ENCODE data around the gene NAA60. TPM values are rescaled to one million over a fixed set of nuclear protein-coding genes. Genes with fewer than 3 reads are reported as not detected.

NAA60 gene
- total and polyA plus RNA-seq, 12 donors = 32.1 to 57.5 (median 37.7) TPM

GRCh38 chr16:3454631-3455147 lies 11.2 kb downstream of the NAA60 start:
- no peak for TF ChIP-seq CTCF (IDR thresholded peaks at IDR 0.05)
- Histone ChIP-seq H3K36me3 (peaks cover 0 to 28% (median 0%) of the 10 kb centered on the region in 9 donors), H3K27ac (peak overlapping the region; percentile 31 to 99 (median 98)), H3K9me3 (no peaks in the 10 kb centered on the region), H3K4me1 (peaks cover 14 to 47% (median 34%) of the 10 kb centered on the region in 9 donors), H3K4me3 (no peak overlapping the region), H3K27me3 (no peaks in the 10 kb centered on the region)
- intact Hi-C loops (cut with DNase I) = loop anchor here in 5 of 10 donors (5.0 to 10.0 kb wide), 7 partner anchors 48 to 300 kb away; partner anchors contain the start of genes CLUAP1 (in 2 of the 5), TIGD7 (in 2 of the 5), ZNF174 (in 2 of the 5) and ZNF263 (in 2 of the 5)
- ATAC-seq (no peak), DNase-seq (no peak)
- WGBS, 2 donors = 80 to 81% methylated on average over 10 of the region's 10 CpGs

GRCh38 chr16:3457434-3458252 lies 14.2 kb downstream of the NAA60 start:
- WGBS, 2 donors = 1% methylated on average over 68 to 83 of the region's 83 CpGs
- H3K4me3 ChIP-seq = peak overlapping the region; percentile 65 to 95 (median 83)
- H3K36me3 ChIP-seq = peaks cover 0 to 1% (median 0%) of the 10 kb centered on the region in 9 donors
- intact Hi-C loops (cut with DNase I) = loop anchor here in 5 of 10 donors (1.0 to 10.0 kb wide), 9 partner anchors 45 to 303 kb away; partner anchors contain the start of genes ZNF174 (in 3 of the 5), ZSCAN32 (in 3 of the 5), CLUAP1 (in 2 of the 5) and TIGD7 (in 2 of the 5)
- H3K27me3 ChIP-seq = no peaks in the 10 kb centered on the region
- DNase-seq (peak; percentile 87 to 91), ATAC-seq (peak; percentile 86 to 96 (median 94))
- peaks cover 41 to 70% (median 56%) of the 10 kb centered on the region in 9 donors for H3K4me1 ChIP-seq
- TF ChIP-seq CTCF (IDR thresholded peaks at IDR 0.05) = peak in 8 of 9 donors; percentile 39 to 71 (median 59)
- no peaks in the 10 kb centered on the region for H3K9me3 ChIP-seq
- H3K27ac ChIP-seq = peak overlapping the region; percentile 92 to 99 (median 98)

GRCh38 chr16:3458278-3458851 lies 14.9 kb downstream of the NAA60 start:
- ATAC-seq (peak in 2 of 8 donors; percentile 4 to 9), DNase-seq (peak in 1 of 2 donors; percentile 38)
- H3K27me3 ChIP-seq = no peaks in the 10 kb centered on the region
- no peaks in the 10 kb centered on the region for H3K36me3 ChIP-seq
- H3K4me1 ChIP-seq = peaks cover 41 to 78% (median 63%) of the 10 kb centered on the region in 9 donors
- WGBS, 2 donors = 0% methylated on average over 45 to 47 of the region's 47 CpGs
- intact Hi-C loops (cut with DNase I) = loop anchor here in 5 of 10 donors (1.0 to 10.0 kb wide), 8 partner anchors 44 to 304 kb away; partner anchors contain the start of genes ZNF174 (in 3 of the 5), ZSCAN32 (in 3 of the 5), CLUAP1 (in 2 of the 5) and TIGD7 (in 2 of the 5)
- peak overlapping the region; percentile 65 to 95 (median 83) for H3K4me3 ChIP-seq
- no peaks in the 10 kb centered on the region for H3K9me3 ChIP-seq
- H3K27ac ChIP-seq = peak overlapping the region; percentile 92 to 99 (median 98)
- TF ChIP-seq CTCF (IDR thresholded peaks at IDR 0.05) = no peak
